GM18511 (cell line): ENCODE results near the gene CLIC6.
A peak's percentile ranks its signal among the peaks of the same experiment; 100 is the strongest.

Source experiments
- ATAC-seq: cut with Tn5 transposase; IDR thresholded peaks from one replicate; pipeline ENCODE4 v1.9.1; 2021; ENCODE audit warnings: mild to moderate bottlenecking, moderate library complexity; ENCODE audit not compliant: unreplicated experiment

CLIC6 gene

GRCh38 chr21:34724131-34724856 lies 55.5 kb downstream of the CLIC6 start:
- ATAC-seq: no peak

- ATAC-seq: no peak
Measured at GRCh38 chr21:34724857-34725195, 56.0 kb downstream of the CLIC6 start.

GRCh38 chr21:34726627-34727337 lies 58.0 kb downstream of the CLIC6 start:
- ATAC-seq: no peak

- no peak for ATAC-seq
Measured at GRCh38 chr21:34728479-34728878, 59.7 kb downstream of the CLIC6 start.

GRCh38 chr21:34730194-34730593 lies 61.4 kb downstream of the CLIC6 start:
- ATAC-seq: no peak

GRCh38 chr21:34730756-34731445 lies 62.1 kb downstream of the CLIC6 start:
- ATAC-seq: no peak

- no peak for ATAC-seq
Measured at GRCh38 chr21:34732388-34732821, 63.6 kb downstream of the CLIC6 start.

- no peak for ATAC-seq
Measured at GRCh38 chr21:34733852-34734251, 65.1 kb downstream of the CLIC6 start.

- no peak for ATAC-seq
Measured at GRCh38 chr21:34734696-34735095, 65.9 kb downstream of the CLIC6 start.

GRCh38 chr21:34736116-34736874 lies 67.5 kb downstream of the CLIC6 start:
- ATAC-seq: no peak

- no peak for ATAC-seq
Measured at GRCh38 chr21:34737115-34737514, 68.3 kb downstream of the CLIC6 start.

- ATAC-seq: no peak
Measured at GRCh38 chr21:34740198-34740597, 71.4 kb downstream of the CLIC6 start.

GRCh38 chr21:34743285-34743684 lies 74.5 kb downstream of the CLIC6 start:
- no peak for ATAC-seq

- ATAC-seq: no peak
Measured at GRCh38 chr21:34743831-34744230, 75.0 kb downstream of the CLIC6 start.

- ATAC-seq: no peak
Measured at GRCh38 chr21:34744801-34745200, 76.0 kb downstream of the CLIC6 start.

- peak; percentile 72 for ATAC-seq
Measured at GRCh38 chr21:34745557-34746255, 76.9 kb downstream of the CLIC6 start.

GRCh38 chr21:34748862-34749261 lies 80.1 kb downstream of the CLIC6 start:
- ATAC-seq: no peak

- ATAC-seq: no peak
Measured at GRCh38 chr21:34754690-34755647, 86.2 kb downstream of the CLIC6 start.

GRCh38 chr21:34761758-34762330 lies 93.0 kb downstream of the CLIC6 start:
- no peak for ATAC-seq
